HG03097 (cell line): ENCODE results near the gene AGPAT2.

Source experiments
- ATAC-seq: cut with Tn5 transposase; IDR thresholded peaks from one replicate; pipeline ENCODE4 v1.9.1; 2021; ENCODE audit not compliant: unreplicated experiment, low FRiP score

Gene AGPAT2

DNA sequence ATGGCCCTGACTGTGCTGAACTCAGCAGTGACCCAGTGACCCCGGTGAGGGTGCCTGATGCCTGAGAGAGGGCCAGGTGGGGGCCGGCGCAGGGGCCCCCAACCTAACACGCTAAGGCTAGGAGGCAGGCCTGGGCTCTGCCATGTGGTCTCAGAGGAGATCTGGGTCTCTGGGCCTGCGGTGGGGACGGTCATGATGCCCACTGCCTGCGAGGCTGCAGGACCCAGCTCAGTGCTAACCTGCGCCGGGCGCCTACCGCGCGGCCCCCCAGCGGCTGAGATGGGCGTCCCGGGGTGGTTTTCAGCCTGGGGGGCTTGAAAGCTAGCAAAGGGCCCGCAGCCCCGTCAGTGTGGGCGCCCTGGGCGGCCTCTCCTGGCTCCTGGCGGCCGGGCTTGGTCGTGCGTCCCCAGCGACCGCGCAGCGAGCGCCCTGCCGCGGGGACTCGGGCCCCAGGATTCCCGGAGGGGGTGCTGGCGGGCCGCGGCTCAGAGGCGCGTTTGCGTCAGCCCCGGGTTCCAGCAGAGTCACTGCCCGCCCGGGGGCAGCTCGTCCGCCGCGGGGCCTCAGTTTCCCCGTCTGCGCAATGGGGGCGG is 22.1 kb downstream of the AGPAT2 start:
- no peak for ATAC-seq

DNA sequence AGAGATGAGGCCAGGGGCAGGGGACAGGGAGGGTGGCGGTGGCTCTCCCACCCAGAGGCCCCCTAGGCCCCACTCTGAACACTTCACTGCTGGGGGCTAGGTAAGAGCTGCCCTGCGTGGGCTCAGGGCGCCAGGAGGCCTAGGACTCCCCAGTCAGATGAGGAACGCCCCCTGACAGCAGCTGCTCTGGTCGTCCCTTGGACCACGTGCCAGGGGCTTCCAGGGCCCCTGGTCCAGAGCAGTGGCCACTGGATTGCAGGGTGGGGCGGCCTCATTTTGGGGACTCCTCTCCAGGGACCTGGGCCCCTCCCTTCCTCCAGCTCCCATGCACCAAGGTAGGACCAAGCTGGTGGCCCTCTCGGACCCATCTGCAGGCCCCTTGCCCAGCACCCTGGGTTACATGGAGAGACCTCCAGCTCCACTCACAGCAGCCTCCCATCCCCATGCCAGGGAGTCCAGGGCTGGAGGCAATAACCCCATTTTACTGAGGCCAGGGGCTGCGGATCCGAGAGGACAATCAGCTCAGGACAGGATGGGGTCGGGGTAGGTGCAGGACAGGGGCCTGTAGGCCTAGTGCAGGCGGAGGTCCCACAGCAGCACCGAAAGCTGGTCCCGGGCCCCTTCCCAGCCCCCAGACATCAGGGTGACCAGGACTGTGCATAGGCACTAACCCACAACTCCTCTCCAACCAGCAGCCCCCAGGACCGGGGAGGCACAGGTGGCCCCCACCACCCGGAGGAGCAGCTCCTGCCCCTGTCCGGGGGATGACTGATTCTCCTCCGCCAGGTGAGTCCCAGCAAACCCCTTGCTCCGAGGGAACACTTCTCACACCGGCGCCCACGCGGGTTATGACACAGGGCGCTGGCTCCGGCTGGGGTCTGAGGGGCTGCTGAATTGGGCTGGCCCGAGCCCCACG is 23.0 kb downstream of the AGPAT2 start:
- ATAC-seq = no peak

DNA sequence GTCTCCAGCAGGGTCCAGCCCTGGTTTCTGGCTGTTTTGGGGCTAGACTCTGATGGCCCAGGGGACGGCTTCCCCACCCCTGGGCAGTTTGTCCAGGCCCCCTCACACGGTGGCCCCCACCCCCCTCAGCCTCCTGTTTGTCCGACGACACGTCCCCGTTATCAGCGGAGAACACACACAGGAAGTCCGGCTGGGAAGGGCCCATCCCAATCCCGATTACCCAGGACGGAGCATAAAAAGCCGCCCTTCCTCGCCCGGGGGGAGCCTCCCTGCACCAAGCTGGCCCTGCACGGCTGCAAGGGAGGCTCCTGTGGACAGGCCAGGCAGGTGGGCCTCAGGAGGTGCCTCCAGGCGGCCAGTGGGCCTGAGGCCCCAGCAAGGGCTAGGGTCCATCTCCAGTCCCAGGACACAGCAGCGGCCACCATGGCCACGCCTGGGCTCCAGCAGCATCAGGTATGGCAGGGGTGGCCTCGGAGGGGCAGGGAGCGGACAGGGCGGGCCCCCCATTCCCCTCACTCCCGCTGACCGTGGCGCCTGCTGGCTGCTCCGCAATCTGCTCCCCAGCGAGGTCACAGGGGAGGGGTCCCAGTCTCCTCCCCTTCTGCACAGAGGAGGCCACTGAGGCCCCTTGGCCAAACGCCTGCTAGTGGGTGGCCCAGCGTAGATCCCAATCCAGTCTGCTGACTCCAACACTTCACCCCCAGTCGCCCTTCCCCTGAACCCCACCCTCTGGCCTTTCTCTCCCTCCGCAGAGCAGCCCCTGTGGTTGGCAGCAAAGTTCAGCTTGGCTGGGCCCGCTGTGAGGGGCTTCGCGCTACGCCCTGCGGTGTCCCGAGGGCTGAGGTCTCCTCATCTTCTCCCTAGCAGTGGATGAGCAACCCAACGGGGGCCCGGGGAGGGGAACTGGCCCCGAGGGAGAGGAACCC is 24.3 kb downstream of the AGPAT2 start, which contains the start of gene EGFL7:
TSS of gene EGFL7 (plus strand) at position 261 of the 926 bp plus-strand sequence. CDS start 5,367 bp downstream, outside the sequence.
- ATAC-seq = no peak

DNA sequence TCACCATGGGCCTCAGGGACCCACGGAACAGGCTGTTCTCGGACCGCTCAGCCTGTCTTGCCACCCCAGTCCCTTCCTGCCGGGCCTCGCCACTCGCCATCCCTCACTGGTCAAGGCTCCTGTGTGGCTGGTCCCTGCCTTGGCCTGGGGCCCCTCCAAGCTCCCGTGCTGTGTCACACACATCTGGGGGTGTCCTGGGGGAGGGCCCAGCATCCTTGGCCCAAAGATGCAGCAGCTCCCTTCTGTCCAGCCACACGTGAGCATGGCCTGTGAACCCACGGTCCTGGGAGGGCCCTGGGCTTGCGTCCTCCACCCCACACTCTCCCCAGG is 25.0 kb downstream of the AGPAT2 start:
- ATAC-seq = no peak

DNA sequence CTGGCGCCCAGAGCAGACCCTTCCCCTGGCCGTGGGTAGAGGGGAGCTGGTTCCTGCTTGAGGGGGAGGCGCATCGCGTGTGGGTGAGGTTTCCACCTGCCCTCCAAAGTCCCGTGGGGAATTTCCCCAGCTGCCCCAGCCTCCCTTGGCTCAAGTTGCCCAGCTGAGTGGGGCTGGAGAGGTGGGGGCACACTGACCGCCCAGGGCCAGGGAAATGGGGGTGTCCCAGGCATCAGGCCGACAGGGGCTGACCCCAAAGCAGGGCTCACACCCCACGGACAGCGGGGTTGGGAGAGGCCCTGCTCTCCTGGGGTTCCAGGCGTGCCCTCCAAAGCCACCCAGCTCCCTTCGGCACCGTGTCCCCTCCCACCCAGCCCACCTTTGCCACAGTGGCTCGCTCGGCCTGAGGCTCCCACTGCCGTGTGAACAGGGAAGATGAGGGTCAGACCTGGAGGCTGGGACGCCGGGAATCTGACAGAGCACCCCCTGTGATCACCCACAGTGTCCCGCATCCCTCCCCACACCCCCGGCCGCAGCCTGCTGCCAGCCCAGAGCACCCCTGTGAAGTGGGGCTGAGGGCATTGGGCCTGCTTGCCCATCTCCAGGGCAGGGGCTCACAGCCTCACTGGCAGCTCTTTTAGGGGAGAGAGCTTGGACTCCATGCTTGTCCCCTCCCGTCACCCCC is 25.5 kb downstream of the AGPAT2 start:
- no peak for ATAC-seq

DNA sequence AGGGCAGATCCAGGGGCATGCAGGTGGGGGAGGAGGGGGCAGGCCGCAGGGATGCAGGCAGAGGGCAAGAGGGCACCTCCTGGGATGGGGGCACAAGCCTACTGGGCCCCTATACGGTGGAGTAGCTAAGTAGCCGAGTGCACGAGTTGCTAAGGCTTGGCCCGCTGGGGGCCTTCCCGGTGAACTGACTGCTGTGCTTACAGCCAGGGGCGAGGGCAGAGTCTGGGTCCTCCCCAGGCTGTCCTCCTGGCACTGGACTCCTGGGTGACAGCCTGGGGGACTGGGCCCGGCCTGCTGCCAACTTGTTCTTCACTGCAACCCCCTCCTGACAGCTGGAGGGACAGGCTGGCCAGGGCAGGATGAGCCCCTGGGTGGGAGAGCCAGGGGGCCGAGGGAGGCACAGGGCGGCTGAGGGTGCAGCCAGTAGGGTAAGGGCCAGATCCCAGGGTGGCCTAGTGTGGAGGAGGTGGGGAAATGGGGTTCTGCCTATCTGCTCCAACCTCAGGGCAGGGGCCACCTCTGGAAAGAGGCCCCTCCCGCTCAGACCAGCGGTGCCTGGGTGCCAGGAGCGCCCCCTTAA is 26.2 kb downstream of the AGPAT2 start:
- ATAC-seq = no peak

DNA sequence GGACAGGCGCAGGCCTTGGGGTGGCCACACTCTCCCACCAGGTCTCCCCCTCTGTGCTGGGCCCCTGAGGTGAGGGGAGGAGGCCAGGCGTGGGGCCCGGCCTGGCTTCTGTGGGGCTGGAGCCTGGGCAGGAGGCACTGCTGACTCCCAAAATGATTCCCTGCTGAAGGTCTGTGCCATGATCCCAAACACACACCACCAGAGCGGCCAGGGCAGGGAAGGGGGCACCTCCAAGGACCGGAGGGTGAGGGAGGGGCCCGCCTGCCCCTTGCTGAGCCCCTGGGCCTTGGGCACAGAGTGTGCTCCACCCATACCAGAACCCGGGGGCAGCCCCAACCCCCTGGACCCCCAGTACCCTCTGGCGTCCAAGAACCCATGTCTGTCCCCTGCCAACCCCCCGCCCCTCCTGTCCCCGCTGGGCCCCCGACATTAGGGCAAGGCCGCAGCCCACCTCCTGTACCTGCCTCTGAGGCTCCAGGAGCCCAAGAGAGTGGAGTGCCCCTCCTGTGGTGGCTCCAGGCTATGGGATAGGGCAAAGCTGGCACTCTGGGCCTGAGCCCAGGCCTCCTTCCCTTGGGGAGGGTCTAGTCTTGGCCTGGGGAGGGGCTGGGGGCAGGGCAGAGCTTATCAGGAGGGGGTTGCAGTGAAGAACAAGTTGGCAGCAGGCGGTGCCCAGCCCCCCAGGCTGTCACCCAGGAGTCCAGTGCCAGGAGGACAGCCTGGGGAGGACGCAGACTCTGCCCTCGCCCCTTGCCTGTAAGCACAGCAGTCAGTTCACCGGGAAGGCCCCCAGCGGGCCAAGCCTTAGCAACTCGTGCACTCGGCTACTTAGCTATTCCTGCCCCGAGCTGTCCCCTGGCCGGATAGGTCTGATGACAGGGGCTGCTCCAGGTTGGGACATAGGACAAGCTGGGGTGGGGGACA is 27.1 kb downstream of the AGPAT2 start:
- ATAC-seq = no peak

DNA sequence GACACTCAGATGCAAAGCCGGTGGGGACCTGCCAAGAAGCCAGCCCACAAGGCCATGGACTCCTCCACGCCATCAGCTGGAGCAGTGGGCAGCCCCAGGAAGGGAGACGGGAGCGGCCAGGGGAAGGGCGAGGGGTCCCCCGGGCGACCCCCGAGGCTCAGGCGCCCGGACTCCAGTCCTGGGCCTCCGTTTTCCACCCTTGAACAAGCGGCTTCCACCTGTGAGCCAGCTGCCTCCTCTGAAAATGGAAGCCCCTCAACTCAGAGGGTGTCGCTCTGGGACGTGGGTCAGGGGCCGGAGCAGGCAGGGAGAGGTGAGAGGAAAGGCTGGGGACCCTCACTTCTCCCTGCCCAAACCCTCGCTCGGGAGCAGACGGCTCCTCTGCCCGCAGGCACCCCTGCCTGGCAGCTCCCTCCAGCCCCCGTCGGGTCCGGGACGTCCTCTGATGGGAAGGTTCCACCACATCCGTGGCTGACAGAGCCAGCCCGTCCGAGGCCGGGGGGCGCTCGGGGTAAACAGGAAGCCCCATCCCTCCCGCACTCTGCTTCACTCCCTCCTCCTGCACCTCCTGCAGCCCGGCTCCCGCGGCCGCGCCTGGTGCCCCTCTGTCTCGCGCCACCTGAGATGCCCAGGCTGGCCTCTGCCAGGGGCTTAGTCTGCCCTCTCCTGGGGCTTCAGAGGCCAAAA is 28.3 kb downstream of the AGPAT2 start:
- ATAC-seq = no peak

DNA sequence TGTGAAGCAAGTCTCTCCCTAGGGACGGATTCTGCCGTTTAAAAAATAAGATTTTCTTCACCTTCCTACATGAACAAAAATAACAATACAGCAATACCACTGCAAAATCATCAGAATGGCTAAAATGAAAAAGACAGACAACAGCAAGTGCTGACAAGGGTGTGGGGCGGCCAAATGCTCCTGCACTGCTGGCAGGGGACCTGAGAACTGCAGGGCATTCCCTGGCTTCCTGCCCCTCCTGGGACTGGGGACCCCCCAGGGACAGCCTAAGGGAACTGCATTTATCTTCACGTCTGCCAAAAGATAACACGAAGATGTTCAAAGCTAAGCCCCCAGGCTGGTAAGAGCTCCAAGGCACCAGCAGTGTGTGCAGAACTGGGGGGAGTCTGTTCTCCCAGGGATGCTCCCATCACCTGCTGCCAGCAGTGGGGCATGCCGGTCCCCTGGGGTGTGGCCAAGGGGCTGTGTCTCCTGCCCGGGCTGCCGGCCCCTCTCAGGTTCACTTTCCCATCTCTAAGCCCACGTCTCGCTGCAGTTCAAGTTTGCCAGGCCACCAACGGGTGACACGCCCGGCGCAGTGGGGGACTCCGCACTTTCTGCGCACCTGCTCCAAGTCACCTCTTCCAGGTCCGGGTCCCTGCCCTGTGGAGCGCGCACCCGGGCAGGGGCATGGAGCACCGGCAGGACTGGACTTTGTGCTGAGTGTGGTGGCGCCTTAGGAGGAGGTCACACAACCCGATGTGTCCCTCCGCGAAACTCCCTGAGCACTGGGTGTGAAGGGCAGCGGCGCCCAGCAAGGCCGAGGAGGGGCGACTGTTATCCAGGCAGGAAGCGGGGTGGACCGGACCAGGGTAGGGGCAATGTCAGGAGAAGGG is 29.0 kb downstream of the AGPAT2 start:
- no peak for ATAC-seq

DNA sequence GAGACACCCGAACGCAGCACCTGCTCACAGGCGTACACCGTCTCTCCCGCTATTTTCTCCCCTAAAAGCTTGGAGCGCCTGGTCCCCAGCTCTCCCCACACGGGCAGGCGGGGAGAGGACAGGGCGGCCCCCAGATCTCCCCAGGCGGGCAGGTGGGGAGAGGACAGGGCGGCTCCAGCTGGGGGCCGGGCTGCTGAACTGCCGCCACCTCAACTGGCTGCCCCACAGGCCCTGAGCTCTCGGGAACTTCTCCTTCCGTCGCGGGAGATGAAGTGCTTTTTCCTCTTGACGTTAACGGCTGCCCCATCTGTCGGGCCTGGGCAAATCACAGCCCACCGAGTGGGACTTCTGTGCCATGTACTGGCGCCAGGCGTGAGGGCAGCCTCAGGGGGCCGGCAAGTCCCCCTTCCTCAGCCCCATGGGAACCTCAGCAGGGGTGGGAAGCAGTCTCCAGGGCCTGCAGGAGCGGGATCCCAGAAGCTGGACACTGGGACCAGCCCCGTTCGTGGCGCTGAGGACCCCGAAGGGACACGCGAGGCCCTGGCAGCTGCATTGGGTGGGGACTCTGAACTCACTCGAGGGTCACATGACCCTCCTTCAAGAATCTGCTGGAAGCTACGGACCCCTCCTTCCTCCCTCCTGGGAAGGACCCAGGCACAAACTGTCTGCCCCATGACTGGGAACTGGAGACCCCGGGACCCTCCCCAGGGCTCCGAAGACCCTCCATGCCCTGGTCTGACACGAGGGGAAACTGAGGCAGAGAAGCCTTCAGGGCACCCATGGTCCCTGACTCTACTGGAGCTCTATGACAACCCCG is 30.3 kb downstream of the AGPAT2 start:
- ATAC-seq = no peak

DNA sequence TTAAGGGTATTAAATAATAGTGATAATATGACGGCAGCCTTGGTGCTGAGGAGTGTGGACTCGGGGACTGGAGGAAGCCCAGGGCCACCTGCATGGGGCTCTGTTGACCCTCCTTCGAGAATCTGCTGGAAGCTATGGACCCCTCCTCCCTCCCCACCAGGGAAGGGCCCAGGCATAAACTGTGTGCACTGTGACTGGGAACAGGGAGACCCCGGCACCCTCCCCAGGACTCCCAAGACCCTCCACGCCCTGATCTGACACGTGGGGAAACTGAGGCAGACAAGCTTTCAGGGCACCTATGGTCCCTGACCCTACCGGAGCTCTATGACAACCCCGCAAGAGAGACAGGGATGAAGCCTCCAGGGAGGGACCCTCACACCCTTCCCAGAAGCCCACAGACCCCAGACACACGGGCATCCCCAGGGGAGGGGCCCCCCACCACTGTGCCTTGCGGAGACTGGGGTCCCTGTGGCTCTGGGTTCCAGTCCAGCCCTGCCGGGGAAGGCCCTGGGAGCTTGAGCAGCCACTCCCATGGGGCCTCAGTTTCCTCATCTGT is 31.0 kb downstream of the AGPAT2 start:
- no peak for ATAC-seq

DNA sequence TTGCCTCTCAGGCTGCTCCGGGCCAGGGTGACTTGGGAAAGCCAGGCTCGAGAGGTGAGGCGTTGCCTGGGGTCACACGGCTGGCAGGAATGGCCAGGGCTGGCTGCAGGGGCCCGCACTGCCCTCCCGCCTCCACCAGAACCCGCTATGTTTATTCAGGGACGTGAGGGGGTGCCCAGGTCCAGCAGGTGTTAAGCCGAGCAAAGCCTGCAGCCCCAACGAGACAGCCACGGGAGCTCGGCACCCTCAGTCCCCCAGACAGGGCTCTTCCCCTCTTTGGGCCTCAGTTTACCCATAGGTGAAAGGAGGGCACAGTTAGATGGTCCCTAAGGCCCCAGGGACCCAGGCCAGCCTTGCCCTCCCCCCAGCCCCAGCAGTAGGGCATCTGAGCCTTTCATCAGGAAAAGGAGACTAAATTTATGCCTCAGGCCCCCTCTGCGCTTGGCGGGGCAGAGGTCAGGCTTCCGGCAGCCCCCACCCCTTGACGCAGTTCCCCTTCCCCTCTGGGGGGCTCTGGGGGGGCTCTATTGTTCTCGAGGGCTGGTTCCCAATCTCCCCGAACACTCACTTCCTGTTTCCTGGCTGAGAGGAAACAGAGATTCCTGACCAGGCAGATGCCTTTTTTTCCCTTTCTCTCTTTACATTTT is 31.6 kb downstream of the AGPAT2 start:
- ATAC-seq = no peak

DNA sequence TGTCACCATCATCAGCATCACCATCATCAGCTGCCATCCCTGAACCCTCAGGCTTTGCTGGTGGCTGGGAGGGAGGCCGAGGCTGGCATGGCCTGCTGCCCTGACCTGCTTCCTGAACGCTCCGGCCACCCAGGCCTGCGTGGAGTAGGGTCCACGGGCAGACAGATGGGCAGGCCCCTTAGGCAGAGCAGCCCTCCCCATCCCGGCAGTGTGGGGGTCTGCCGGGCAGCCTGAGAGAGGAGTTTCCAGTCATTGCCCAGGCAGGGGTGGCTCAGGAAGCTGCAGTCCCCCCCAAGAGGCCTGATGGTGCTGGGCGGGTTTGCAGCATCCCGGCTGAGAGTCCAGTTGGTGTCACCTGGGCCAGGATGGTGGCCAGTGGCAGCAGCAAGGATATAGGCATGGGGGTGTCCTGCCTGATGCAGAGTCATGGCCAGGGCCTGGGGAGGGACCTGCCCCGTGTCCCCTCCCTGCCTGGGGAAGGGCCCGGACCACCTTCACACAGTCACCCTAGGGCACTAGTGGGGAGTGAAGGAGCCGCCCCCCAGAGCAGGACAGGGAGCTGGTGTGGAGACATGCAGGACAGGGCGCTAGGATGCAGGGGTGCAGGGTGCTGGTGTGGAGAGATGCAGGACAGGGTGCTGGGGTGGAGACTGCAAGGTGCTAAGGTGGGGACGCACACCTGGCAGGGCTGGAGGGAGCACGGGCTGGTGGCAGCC is 32.3 kb downstream of the AGPAT2 start:
- ATAC-seq = no peak

DNA sequence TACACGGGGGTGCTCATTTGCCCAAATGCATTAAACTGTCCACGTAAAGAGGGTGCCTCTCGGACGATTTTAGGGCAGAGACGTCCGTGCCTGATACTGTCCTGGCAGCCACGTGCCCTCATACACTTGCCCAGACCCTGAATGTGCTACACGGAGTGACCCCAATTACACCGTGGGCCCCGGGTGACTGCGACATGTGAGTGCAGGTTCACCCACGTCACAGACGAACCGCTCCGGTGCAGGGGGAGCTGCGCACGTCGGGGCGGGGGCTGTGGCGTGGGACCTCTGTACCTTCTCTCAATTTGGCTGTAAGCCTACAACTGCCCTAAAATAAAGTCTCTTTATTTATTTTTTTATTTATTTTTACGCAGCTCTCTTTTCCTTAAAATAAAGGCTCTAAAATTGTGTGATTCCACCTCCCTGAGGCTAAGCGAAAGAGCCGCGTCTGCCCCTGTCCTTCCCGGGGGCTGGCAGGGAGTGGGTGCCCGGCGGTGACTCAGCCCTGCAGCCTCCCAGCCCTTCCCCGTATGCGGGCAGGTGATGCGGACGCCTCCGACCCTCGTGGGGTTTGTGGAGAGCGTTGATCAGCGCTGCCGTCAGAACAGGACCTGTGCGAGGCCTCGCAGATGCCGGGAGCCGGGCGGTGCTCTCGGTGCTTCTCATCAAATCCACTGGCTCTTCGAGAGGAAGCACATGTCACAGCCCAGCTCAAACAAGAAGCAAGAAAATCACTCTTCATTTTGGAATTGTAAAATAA is 33.8 kb downstream of the AGPAT2 start:
- ATAC-seq = no peak

DNA sequence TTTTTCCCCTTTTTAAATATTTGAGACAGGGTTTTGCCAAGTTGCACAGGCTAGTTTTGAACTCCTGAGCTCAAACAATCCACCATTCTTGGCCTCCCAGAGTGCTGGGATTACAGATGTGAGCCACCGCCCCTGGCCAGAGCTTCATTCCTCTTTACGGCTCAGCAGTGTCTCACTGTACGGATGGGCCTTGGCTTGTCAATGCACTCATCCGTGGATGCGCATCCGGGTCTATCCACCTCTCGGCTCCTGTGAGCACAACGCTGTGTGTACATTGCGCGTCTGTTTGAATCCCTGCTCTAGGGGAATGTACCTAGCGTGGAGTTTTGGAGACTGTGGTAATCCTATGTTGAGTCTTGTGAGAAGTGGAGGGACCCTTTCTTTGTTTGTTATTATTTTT is 35.4 kb downstream of the AGPAT2 start:
- no peak for ATAC-seq
